Aorta (tissue), 5 donors: ENCODE data around the gene MEGF10. TPM values are rescaled to one million over a fixed set of nuclear protein-coding genes. Genes with fewer than 3 reads are reported as not detected.

ENCODE experiments used
- ATAC-seq: fragments of 200-7000 bp; cut with Tn5 transposase; one replicate; pipeline ENCODE4 v1.9.1; 2022; ENCODE audit warnings: moderate library complexity; ENCODE audit not compliant: low FRiP score
- DNase-seq, 2 donors: peaks; one replicate each; pipeline ENCODE4 v3.0.0-alpha.2; 2020
- H3K27ac ChIP-seq, 2 donors: one replicate each; pipeline ENCODE4 v1.5.1; 2013; ENCODE audit warnings: low read length in 2 of 2, mild to moderate bottlenecking in 2 of 2, moderate library complexity in 2 of 2, control low read depth in 1 of 2, inconsistent platforms in 1 of 2, low read depth in 1 of 2
- H3K27me3 ChIP-seq, 2 donors: one replicate each; pipeline ENCODE4 v1.6.1; 2013; ENCODE audit warnings: control low read depth in 1 of 2, low read length in 1 of 2, mild to moderate bottlenecking in 1 of 2, moderate library complexity in 1 of 2; ENCODE audit not compliant: insufficient read depth in 2 of 2, control insufficient read depth in 1 of 2
- H3K36me3 ChIP-seq, 2 donors: one replicate each; pipeline ENCODE4 v1.6.1; 2013; ENCODE audit warnings: control low read depth in 1 of 2, low read length in 1 of 2, mild to moderate bottlenecking in 1 of 2; ENCODE audit not compliant: insufficient read depth in 2 of 2, control insufficient read depth in 1 of 2
- H3K4me1 ChIP-seq, 2 donors: one replicate each; pipeline ENCODE4 v1.6.1; 2013; ENCODE audit warnings: low read length in 2 of 2, control low read depth in 1 of 2, mild to moderate bottlenecking in 1 of 2, moderate library complexity in 1 of 2; ENCODE audit not compliant: insufficient read depth in 2 of 2, control insufficient read depth in 1 of 2
- H3K4me3 ChIP-seq, 2 donors: one replicate each; pipeline ENCODE4 v1.5.1; 2013; ENCODE audit warnings: low read length in 2 of 2, control low read depth in 1 of 2, mild to moderate bottlenecking in 1 of 2
- H3K9me3 ChIP-seq: one replicate; pipeline ENCODE4 v1.6.1; 2013; ENCODE audit warnings: mild to moderate bottlenecking, low read length; ENCODE audit not compliant: control insufficient read depth
- WGBS, 2 donors: extraction: QIAGEN DNeasy Blood & Tissue Kit; methylation state at CpG; one replicate each; pipeline ENCODE4 v1.1.7; 2013; 5-methylcytosine and 5-hydroxymethylcytosine counted together
- intact Hi-C, 2 donors: fragments of 100-400 bp; cut with DNase I; formaldehyde crosslinking; loops; one replicate each; pipeline versions ENCODE4 v1.14.2 to v1.15.0; 2022
- polyA plus RNA-seq, 2 donors: library from polyadenylated mRNA; stranded (reverse); fragments of 200-250 nt; gene quantifications; one replicate each; pipeline ENCODE4 v1.2.3, GENCODE V29; 2013
- total RNA-seq, 2 donors: library from RNA; stranded (reverse); fragmentation: NEBNext Ultra II Directional; extraction: Animal tissue kit (Norgen Biotek cat#: 25700); gene quantifications; one replicate each; pipeline ENCODE4 v1.2.1, GENCODE V29; 2021
- donor health status: healthy with polysubstance abuse.
- donor health status: Bipolar disorder and iron deficiency.
- donor health status: DM: no; HTN: no; CAD: no.
- donor health status: DM: no; HTN: no; CAD: no.
- donor health status: DM: yes; HTN: yes; CAD: no.

MEGF10 gene
- total and polyA plus RNA-seq, 4 donors: 0.05 to 0.72 (median 0.52) TPM; not detected in 1

GRCh38 chr5:127498548-127498947, 208.0 kb downstream of the MEGF10 start:
- Histone ChIP-seq H3K27ac (no peak overlapping the region), H3K4me3 (no peak overlapping the region), H3K4me1 (no peaks in the 10 kb centered on the region), H3K9me3 (no peaks in the 10 kb centered on the region), H3K27me3 (no peaks in the 10 kb centered on the region), H3K36me3 (no peaks in the 10 kb centered on the region)
- intact Hi-C loops: no loop called here
- ATAC-seq (no peak), DNase-seq (no peak)
- 78 to 82% methylated on average over 1 of the region's 1 CpG for WGBS, 2 donors

GRCh38 chr5:127505905-127506304, 215.3 kb downstream of the MEGF10 start:
- intact Hi-C loops: no loop called here
- DNase-seq (no peak), ATAC-seq (no peak)
- 90 to 94% methylated on average over 2 of the region's 2 CpGs for WGBS, 2 donors
- Histone ChIP-seq H3K27me3 (no peaks in the 10 kb centered on the region), H3K27ac (no peak overlapping the region), H3K4me1 (no peaks in the 10 kb centered on the region), H3K4me3 (no peak overlapping the region), H3K36me3 (no peaks in the 10 kb centered on the region), H3K9me3 (no peaks in the 10 kb centered on the region)

GRCh38 chr5:127506616-127507015, 216.0 kb downstream of the MEGF10 start:
- H3K4me1 ChIP-seq: no peaks in the 10 kb centered on the region
- no peak for DNase-seq
- intact Hi-C loops: no loop called here
- no peak overlapping the region for H3K27ac ChIP-seq
- no peak overlapping the region for H3K4me3 ChIP-seq
- H3K36me3 ChIP-seq: no peaks in the 10 kb centered on the region
- H3K9me3 ChIP-seq: no peaks in the 10 kb centered on the region
- no peak for ATAC-seq
- no peaks in the 10 kb centered on the region for H3K27me3 ChIP-seq
- WGBS, 2 donors: 72 to 76% methylated on average over 6 of the region's 6 CpGs

DNA sequence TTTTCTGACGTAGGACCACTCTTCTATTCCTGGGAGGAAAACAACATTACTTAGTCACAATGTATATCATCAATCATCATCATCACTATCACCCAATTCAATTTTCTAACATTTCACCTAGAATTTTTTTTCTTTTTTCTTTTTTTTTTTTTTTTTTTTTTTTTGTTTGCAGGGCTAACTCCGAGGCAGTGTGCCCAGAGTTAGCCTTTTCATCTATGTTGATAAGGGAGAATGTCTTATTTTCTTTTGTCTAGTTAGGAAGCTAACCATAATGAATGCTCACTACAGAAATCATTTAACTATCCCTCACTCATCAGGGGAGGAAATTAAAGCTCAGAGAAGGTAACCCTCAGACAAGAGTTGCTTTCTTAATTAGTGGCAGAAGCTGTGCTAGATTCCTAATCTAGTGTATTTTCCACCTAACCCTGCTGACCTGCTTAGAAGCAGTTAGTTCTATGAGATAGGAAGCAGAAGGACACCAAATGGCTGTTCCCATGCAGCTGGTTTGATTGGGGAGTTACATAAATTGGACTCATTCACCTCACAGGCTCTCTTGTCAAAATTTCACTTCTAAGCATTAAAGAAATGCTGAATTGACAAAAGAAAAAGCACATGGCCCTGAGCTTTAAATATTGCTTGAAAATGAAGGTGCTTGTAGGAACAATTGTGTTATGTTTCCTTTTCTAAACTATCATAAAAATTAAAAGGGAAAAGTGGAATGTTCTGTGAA, 218.2 kb downstream of the MEGF10 start:
- DNase-seq (no peak), ATAC-seq (no peak)
- no peak overlapping the region for H3K27ac ChIP-seq
- intact Hi-C loops: no loop called here
- H3K4me1 ChIP-seq: no peaks in the 10 kb centered on the region
- no peak overlapping the region for H3K4me3 ChIP-seq
- no peaks in the 10 kb centered on the region for H3K27me3 ChIP-seq
- no peaks in the 10 kb centered on the region for H3K9me3 ChIP-seq
- no peaks in the 10 kb centered on the region for H3K36me3 ChIP-seq
- 61 to 66% methylated on average over 2 of the region's 2 CpGs for WGBS, 2 donors

Other genes starting within 250 kb of the MEGF10 start
- 1 to 10 TPM; 4.2 to 6.2 TPM for gene C5orf63, start 217.3 kb upstream of the MEGF10 start, total RNA-seq
- 1 to 10 TPM; 3.1 to 7.3 TPM for gene C5orf63, start 217.3 kb upstream of the MEGF10 start, polyA plus RNA-seq
- gene PRRC1, start 226.8 kb downstream of the MEGF10 start, total RNA-seq: 10 to 100 TPM; 46.2 to 47.9 TPM
- gene PRRC1, start 226.8 kb downstream of the MEGF10 start, polyA plus RNA-seq: 10 to 100 TPM; 17.7 to 19.8 TPM